ENCODE measurements around the gene MRPL44.
"Not testable (repeated sequence)": the region's sequence is repeated elsewhere in the genome, so short reads cannot be mapped to it uniquely, and the experiment has no call there.

MRPL44 gene

DNA sequence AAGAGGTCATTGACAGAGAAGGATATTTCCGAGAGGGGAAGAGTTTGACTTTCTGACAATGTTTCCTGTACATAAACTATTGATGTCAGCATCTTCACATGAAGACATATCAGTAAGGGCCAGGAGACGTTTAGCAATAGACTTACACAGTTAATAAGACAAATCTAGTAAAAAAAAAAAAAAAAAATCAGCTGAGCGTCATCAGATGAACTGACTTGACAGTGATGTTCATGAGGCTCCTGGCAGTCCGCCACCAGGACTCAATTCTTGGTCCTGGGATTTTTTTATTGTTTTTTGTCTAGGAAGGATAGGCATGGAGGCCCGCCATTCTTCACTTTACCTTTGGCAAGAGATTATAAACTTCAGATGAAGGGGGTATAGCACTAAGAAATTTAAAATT lies 14.5 kb downstream of the MRPL44 start:
- no peak for DNase-seq

DNA sequence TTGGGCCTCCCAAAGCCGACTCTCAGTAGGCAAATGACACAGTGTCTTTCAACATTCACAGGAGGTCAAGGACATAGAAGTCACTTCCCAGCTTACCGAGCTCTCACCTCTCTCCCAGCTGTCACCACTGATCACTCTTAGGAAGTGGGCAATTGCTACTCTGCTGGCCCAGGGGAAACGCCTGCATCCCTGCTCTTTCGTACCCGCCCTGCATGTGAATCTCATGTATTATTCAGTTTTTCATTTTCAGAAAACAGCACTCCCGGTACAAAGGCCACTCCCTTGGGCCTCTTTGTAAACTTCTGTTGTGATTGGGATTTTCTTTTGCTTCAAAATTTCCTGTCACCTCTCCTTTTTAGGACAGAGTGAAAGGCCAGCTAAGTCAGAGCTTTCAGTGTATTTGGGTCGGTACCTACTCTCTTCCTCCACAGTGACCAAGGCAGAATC lies 15.4 kb downstream of the MRPL44 start:
- no peak for DNase-seq

DNA sequence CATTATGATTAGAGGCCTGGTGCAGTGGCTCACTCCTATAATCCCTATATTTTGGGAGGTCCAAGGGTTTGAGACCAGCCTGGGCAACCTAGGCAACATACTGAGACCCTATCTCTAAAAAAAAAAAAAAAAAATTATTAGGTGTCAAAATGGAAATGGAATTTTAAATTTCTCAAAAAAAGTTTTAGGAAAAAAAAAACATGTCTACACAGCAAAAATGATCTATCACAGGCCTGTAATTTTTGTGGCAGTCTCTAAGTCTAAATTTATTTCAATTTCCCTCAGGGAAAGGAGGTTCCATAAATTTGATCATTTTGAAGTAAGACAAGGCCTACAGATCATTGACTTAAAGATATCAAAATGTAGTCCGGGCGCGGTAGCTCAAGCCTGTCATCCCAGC lies 16.3 kb downstream of the MRPL44 start:
- no peak for DNase-seq

DNA sequence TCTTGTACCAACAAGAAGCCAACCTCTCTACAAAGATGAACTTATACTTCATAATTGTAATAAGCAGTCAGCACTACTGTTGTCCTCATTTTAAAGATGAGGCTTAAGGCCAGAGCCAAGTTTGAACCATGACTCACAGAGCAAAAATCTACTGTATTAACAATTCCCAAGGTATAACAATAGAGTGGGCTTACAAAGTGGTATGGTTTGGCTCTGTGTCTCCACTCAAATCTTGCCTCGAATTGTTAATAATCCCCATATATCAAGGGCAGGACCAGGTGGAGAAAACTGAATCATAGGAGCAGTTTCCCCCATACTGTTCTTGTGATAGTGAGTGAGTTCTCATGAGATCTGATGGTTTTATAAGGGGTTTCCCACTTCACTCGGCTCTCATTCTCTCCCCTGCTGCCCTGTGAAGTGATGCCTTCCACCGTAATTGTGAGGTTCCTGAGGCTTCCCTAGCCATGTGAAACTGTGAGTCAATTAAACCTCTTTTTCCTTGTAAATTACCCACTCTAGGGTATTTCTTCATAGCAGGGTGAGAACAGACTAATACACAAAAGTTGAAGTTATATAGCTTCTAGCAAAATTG lies 19.5 kb downstream of the MRPL44 start:
- DNase-seq: no peak

DNA sequence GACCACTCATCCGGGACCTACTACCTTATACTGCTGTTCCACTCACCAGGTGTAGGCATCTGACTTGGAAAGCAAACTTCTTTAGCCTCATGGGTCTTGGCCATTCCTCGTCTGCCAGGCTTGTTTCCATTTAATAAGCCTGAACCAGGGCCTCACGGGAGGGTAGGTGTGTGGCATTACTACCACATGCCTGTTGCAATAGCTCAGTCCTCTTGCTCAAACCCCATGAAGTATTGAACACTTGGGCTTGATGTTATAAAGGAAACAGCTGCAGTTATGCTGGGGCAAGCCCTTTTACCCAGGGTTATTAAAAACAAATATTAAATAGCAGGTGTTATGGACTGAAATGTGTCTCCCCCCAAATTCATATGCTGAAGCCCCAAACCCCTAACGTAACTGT lies 21.2 kb downstream of the MRPL44 start:
- no peak for DNase-seq

DNA sequence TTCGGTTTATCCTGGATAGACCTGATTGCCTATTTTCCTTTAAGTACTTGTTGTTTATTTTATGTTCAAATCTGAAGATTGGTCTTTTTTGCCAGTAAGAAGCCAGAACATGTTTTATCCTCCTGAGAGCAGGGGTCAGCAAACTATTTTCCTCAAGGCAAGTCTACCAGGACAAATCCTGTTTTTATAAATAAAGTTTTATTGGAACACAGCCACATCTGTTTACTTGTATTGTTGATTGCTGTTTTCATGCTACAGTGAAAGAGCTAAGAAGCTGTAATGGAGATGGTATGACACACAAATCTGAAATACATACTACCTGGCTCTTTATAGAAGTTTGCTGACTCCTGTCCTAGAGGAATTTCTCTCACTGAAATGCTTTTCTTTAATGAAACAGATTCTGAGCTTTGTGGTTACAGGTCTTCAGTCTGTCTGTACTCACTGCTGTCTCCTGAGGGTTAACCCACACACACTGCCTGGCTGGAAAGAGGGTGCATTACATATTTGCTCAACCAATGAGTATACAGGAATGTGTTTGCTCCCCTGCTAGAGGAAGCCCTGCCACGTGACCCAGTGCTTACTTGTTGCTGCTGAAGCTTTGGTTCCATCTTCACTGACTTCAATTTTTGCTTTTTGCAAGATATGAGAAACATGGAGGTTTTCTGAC lies 22.6 kb downstream of the MRPL44 start:
- no peak for DNase-seq

DNA sequence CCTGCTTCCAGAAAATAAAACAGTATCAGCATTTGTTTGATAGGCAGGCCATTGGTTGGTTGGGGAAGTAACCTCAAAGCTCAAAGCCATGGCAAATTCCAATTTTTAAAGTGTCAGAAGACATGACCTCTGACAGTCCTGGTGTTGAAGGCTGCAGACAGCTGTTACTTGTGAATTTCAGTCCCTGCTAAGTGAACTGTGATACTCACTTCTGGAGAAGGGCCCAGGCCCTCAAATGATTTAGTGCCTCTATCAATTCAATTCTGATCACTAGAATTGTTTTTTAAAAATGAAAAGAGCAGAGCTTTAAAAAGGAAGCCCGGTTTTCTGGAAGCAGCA lies 23.1 kb downstream of the MRPL44 start:
- no peak for DNase-seq

DNA sequence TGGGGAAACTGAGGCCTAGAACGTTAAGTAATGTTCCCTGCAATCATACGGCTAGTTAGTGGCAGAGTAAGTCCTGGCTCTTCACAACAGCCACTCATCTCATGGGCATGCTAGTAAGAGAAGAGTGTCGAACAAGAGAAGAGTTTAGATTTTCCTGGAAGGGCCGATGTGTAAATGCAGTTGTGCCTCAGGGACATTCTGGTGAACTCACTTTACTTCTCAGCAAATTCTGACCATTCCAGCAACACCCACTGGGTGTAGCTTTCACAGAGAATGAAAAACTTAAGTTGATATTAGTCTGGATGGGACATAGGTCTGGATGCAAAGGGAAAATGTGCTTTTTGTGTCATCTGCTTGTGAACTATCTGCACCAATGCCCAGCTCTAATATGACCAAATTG lies 23.5 kb downstream of the MRPL44 start:
- DNase-seq: no peak

DNA sequence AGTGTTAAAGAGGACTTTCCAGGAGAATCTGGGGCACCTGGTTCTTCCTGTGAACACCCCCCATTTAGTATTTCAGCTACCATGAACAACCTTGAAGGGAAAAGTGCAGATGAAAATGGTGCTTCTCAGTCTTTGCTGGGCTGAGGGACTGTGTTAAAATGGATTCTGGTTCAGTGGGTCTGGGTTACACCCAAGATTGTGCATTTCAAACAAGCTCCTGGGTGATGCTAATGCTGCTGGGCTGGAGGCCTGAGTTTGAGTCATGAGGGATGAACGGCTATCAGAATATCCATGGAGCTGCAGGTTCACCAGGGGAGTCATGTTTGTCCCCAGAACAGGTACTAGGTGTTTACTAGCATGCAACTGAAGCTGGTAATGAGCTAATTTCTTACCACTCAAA lies 24.0 kb downstream of the MRPL44 start:
- DNase-seq: no peak

DNA sequence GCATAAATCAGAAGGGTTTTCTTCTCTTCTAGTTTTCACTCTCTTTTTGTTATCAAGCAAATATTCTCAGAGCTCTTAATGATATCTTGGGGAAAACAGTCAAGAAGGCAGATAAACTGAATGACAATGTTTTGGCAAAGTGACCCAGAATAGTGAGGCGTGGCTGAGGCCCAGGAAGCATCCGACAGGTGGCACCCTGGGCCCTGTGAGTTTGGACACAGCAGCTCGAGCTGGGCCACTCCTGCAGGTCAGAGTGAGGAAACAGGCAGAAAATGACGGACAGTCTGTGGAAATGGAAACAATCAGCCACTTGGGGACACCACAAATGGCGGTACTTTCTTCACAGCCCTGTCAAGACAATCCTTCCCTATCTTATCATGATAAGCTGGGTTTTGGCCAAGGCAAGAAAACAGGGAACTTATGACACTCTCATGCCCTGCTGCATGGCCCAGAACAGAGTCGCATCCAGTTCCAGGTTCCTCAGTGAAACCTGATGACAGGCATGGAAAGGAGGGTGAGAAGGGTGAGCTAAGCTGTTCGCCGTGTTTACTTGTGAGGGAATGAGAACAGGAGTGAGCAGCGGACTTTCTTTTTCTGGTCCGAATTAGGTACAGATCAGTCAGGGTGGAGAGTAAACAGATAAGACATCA lies 32.1 kb downstream of the MRPL44 start:
- DNase-seq: no peak

DNA sequence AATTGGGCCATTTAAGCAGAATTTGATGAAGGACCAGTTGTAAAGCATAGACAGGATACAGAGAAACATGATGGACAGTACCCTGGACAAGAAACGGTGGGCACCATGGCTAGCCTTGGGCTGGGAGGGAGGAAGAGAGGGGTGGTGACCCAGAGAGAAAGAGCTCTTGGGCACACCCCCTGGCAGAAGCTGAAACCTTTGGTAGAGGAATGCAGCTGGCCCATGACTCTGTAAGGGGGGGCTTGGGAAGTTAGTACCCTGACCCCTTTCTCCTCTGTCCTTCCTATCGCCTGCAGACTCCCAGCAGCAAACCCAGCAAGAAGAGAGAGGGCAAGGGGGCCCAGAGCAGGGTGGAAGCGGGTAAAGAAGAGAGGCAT lies 32.6 kb downstream of the MRPL44 start:
- DNase-seq: no peak

DNA sequence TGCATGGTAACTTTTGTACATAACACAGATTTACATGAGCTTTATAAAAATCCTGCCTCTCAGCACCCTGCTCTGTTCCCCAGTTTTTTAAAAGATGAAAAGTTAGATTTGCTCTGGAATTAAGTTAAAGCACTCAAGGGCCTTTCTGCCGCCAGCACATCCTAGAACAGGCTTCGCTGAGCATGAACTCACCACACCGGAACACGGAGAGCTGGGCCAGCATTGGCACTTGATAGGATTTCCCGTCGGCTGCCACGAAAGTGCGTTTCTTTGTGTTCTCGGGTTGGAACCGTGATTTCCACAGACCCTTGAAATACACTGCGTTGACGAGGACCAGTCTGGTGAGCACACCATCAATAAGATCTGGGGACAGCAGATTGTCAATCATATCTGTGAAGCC lies 34.3 kb downstream of the MRPL44 start:
- DNase-seq: no peak

DNA sequence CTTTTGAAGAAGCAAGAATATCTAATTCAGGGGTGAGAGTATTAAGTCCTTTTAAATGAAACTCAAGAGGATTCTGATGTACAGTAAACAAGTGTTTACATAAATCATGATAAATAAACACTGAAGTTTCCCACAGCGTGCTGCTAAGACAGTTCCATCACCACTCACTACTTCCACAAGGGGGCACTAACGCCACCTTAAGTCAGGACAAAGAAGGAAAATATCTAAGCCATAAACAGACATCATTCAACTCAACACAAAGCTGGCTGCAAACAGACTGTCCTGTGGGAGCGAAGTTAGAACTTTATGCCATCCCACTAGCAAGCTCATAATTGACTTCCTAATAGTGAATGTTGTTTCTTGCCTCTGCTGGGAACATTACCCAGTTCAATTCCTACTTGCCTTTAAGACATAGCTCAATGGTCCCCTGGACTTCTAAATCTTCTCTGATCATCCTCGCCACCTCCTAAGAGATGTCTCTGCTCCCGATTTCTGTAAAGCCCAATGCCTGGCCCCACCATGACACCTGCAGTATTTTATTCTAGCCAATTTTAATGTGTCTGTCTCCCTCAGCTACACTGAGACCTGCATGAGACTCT lies 36.5 kb downstream of the MRPL44 start:
- peak; percentile 14 to 76 (median 35) for DNase-seq

DNA sequence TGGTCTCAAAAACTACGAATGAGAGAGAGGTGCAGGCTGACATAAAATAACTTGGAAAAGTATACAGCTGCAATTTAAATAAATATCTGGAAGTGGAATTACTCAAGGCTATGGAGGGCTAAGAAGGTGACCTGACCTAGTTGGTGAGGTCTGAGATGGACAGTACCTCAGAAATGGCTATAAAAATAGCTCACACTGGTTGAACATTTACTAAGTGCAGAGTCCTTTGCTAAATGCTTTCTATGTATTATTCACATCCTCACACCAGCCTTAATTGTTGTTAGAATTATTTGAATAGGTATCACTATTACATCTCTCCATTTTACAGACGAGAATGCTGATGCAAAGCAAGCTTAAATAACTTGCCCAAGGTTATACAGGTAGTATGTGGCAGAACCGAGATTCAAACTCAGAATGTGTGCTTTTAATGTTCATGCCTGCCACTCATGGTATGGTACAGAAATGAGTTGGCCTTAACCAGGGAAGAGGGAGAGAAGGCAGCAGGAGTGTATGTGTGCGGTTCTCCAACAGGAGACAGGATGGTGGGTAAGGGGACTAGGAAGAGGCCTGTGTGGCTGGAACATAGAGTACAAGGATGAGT lies 37.4 kb downstream of the MRPL44 start:
- DNase-seq: peak in 1 of 5 donors; percentile 47

DNA sequence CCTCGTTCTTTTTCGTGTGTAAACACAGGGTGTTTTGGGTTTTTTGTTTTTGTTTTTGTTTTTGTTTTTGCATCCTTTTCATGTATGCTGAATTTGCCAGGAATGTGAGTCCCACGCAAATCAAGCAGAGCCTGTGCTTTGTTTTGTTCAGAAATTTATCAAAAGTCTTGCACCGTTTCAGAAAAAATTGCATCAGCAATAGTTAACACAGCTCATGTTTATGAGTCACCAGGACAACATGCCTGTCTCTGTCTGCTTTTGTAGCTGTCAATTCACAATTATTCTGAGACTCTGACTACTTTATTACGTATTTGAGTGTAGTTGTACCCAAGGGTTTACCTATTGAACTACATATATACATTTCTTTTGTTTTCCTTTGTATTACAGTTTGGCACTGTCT lies 38.3 kb downstream of the MRPL44 start:
- DNase-seq: peak in 1 of 5 donors; percentile 69

DNA sequence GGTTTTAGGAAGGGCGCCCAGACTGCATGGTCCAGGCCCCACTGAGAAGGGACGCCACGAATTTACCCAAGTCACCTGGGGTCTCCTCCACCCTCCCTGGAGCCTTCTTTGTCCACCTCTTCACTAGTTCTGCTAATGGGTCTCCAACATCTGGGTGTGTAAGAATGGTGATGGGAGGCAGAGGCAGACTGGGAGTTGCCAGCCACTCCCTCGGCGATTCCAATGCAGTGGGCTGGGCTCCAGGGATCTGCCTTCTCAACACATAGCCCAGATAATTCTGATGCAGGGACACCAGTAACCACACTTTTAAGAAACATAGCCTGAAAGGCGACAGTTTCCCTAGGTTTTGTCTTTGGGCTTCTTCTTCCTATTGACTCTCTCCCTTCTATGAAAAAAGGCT lies 39.1 kb downstream of the MRPL44 start:
- no peak for DNase-seq

DNA sequence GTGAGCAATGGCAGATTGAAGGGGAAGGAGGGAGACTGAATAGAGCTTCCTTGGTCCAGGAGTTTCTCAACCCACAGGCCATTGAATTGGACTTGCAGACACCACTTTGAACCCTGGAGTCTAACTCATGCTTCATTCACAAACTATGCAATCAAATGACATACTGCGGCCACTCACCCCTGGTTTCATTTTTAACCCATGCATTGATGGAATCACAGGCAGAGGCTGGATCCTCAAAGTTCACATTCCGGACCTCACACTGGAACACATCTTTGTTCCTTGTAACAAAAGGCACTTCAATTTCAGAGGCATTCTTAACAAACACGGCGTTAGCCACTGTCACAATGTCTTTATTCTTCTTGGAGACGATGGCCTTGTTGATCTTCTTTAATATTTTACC lies 40.7 kb downstream of the MRPL44 start:
- DNase-seq: no peak

DNA sequence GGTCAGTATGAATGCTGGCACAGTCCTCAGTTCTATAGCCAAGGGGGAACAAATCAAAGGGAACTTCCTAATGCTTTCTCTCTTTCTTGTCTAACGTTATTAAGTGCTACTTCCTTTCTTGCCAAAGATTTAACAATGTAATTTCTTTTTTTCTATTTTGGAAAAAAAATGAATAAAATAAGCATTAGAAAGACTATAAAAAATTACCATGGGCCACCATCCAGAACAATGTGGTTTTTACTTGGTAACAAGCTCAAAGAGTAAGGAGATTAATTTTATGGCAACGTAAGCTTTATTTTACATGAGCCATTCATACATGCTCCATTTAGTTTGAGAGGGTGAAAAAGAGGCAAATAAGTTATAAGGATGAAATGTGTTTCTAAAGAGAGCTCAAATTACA lies 41.7 kb downstream of the MRPL44 start:
- DNase-seq: no peak

DNA sequence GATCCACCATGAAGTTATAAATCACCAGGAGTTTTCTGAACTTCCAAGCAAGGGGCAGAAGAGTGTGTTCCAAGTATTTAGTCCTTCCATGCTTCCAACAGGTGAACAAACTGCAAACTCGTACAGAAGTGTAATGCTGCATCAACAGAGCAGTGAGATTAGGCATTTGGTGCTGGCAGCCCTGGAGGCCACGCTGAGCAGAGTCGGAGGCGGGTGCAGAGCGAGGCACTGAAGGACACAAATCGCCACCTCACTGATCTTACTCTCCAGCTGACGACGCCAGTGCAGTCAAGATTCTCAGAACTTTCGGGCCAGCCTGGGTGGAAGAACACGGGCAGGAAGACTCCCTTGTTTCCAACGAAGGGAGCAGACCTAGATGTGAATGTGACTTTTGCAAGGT lies 42.6 kb downstream of the MRPL44 start:
- DNase-seq: no peak

DNA sequence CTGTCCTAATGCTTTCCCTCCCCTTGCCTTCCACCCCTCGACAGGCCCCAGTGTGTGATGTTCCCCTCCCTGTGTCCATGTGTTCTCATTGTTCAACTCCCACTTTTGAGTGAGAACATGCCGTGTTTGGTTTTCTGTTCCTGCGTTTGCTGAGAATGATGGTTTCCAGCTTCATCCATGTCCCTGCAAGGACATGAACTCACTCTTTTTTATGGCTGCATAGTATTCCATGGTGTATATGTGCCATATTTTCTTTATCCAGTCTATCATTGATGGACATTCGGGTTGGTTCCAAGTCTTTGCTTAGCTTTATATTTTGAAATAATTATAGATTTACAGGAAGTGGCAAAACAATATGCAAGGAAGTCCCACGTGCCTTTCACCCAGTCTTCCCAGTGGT lies 43.4 kb downstream of the MRPL44 start:
- DNase-seq: not testable (repeated sequence)

DNA sequence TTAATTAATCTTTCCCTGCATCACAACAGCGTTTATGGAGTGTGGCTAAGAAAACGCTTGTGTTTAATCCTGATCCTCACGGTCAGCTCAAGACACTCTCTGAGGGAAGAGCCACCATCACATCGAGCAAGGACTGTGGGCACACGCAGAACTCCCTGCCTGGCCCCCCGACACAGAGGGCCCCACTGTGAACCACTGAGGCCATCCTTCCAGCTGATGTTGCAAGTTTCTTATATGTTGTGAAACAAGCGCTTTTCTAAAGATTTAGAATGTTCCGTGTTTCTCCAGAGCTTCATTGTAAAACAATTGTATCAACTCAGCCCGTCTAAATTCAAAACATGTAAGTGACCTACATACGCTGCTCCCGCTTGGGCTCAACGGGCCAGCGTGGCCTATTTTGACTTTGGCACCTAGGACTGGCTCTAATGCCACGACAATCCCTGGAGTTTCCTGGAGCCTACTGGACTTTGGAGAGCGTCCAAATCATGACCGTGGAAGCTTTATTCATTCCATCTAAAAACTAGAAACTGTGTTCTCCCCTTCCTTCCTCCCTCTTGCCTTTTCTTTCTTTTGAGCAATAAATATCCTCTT lies 46.9 kb downstream of the MRPL44 start:
- no peak for DNase-seq

DNA sequence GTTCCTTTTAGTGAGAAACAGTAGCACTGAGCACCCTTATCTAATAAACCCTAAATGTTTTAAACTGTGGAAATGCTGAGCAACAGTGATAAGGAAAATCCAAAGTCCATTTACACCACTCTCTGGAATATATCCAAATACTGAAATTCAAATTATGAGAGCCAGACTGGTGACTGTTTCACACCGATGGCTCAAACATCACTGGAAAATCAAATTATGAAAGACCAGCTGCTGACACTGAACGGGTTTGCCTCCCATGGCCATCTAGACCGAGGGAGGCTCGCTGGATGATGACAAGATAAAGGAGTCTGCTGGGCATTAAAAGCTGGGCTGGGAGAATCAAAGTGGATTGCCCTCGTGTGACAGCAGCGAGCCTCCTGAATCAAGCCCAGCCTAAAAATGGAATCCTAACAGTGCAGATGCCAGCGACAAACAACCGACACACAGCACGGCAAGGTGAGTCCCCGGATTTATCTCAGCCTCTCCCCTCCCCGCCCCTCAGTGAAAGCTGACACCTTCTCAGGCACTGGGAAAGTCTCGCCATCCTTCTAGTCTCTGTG lies 51.5 kb downstream of the MRPL44 start:
- DNase-seq: no peak
